ENCODE data around the gene DIAPH1. TPM values are rescaled to one million over a fixed set of nuclear protein-coding genes. Genes with fewer than 3 reads are reported as not detected.

DIAPH1 gene
- total RNA-seq, 1 experiment from 2014 or later = 117 TPM

- Histone ChIP-seq H3K56ac (ENCODE audit: insufficient read length, low read depth, low read length) (no peak overlapping the region), H4K8ac (replicated peaks; ENCODE audit: insufficient read length, low read depth, low read length) (no peak overlapping the region), H3K18ac (ENCODE audit: insufficient read length, low read depth, low read length) (no peak overlapping the region), H3K23ac (ENCODE audit: insufficient read length, low read depth, low read length) (no peak overlapping the region), H3T11ph (ENCODE audit: low read length) (no peak overlapping the region), H2BK20ac (ENCODE audit: low read depth, low read length, poor library complexity, severe bottlenecking) (no peak overlapping the region), H2AFZ (ENCODE audit: low read length) (no peak overlapping the region), H3K4ac (ENCODE audit: low read depth, low read length) (no peak overlapping the region), H4K5ac (ENCODE audit: insufficient read length, low read depth, low read length) (no peak overlapping the region), H3K27ac (ENCODE audit: insufficient read length, low read depth, low read length) (no peak overlapping the region), H2AK5ac (ENCODE audit: insufficient read length, low read length) (no peak overlapping the region), H3K4me1 (ENCODE audit: insufficient read depth, low read length) (peaks cover 14% of the 10 kb centered on the region), H2BK15ac (ENCODE audit: low read depth, low read length) (no peak overlapping the region), H3K79me2 (ENCODE audit: insufficient read depth, low read length) (no peaks in the 10 kb centered on the region), H3K14ac (ENCODE audit: insufficient read depth, low read length) (no peak overlapping the region), H3K23me2 (ENCODE audit: insufficient read length, low read depth, low read length, poor library complexity, severe bottlenecking) (peaks cover 14% of the 10 kb centered on the region), H3K27me3 (ENCODE audit: insufficient read depth, low read length) (peaks cover 4% of the 10 kb centered on the region; the same call in 1 of the 2 replicates), H3K4me2 (ENCODE audit: insufficient read depth, insufficient read length, low read length) (peak overlapping the region; percentile 38), H4K91ac (ENCODE audit: insufficient read length, low read depth, low read length) (no peak overlapping the region), H3K9me3 (ENCODE audit: control insufficient read depth, low read depth, low read length) (no peaks in the 10 kb centered on the region), H2BK5ac (ENCODE audit: insufficient read length, low read length) (no peak overlapping the region), H4K20me1 (ENCODE audit: control insufficient read depth, insufficient read depth, insufficient read length) (no peaks in the 10 kb centered on the region), H3K79me1 (ENCODE audit: insufficient read depth, low read depth, low read length, poor library complexity, severe bottlenecking) (no peaks in the 10 kb centered on the region), H2BK120ac (ENCODE audit: low read depth, low read length, poor library complexity, severe bottlenecking) (no peak overlapping the region), H3K9ac (ENCODE audit: extremely low read depth, insufficient read length, low read length) (no peak overlapping the region), H2BK12ac (ENCODE audit: insufficient read length, low read depth, low read length) (no peak overlapping the region)
- peaks cover 2% of the 10 kb centered on the region; the same call in 1 of the 2 replicates for H3K27me3 Mint-ChIP-seq (ENCODE audit: low read depth)
- no peaks in the 10 kb centered on the region for H3K9me3 Mint-ChIP-seq
- no CpG with 5 or more reads among the region's 8 CpGs for WGBS (ENCODE audit: extremely low coverage, insufficient read length, low lambda C conversion rate)
- H3K27ac Mint-ChIP-seq = peak overlapping the region; percentile 1 to 17 (median 2); a peak in 3 of 7 replicates
- peaks cover 27 to 28% of the 10 kb centered on the region in 2 experiments for H3K4me1 Mint-ChIP-seq
- TF ChIP-seq CTCF (conservative IDR thresholded peaks at IDR 0.05) = no peak
- no peak for DNase-seq
- H3K4me3 Mint-ChIP-seq = peak overlapping the region; percentile 3 to 33; a peak in 3 of 5 replicates
- H3K36me3 Mint-ChIP-seq (ENCODE audit: insufficient read depth in 1 of 3, low read depth in 3 of 3) = peaks cover 6 to 17% (median 15%) of the 10 kb centered on the region in 3 experiments; a peak in 5 of 7 replicates
Observed at GRCh38 chr5:141495453-141495811, 123.4 kb downstream of the DIAPH1 start.

All from H9 (cell line).